Mammary epithelial cell (primary cell): ENCODE measurements around the gene RIF1.

ENCODE experiments used
- EZH2 ChIP-seq: IDR thresholded peaks from 2 replicates; pipeline ENCODE4 v1.6.1; 2012; ENCODE audit warnings: low read length, inconsistent platforms, borderline replicate concordance
- TF ChIP-seq, protein P1 (sequence below), 2 donors: IDR thresholded peaks in 1 of 2; conservative IDR thresholded peaks in 1 of 2; 2 replicates each; pipeline ENCODE4 v1.5.1; 2011 to 2012; ENCODE audit warnings: inconsistent platforms in 2 of 2, low read length in 2 of 2, mild to moderate bottlenecking in 2 of 2, control low read depth in 1 of 2, low read depth in 1 of 2; ENCODE audit not compliant: insufficient read depth in 1 of 2; ENCODE audit errors: extremely low read depth in 1 of 2

DNA sequence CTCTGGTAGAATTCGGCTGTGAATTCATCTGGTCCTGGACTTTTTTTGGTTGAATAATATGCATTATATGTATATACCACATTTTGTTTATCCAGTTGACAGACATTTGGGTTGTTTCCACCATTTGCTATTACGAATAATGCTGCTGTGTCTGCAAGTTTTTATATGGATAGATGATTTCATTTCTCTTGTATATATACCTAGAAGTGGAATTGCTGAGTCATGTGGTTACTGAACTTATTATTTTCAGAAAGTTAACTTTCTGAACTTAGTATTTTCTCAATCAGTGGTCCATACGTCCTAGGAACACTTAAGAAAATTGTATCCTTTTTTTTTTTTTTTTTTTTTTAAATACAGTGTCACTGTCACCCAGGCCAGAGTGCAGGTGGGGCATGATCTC is 63.3 kb downstream of the RIF1 start:
- TF ChIP-seq, protein P1, sequence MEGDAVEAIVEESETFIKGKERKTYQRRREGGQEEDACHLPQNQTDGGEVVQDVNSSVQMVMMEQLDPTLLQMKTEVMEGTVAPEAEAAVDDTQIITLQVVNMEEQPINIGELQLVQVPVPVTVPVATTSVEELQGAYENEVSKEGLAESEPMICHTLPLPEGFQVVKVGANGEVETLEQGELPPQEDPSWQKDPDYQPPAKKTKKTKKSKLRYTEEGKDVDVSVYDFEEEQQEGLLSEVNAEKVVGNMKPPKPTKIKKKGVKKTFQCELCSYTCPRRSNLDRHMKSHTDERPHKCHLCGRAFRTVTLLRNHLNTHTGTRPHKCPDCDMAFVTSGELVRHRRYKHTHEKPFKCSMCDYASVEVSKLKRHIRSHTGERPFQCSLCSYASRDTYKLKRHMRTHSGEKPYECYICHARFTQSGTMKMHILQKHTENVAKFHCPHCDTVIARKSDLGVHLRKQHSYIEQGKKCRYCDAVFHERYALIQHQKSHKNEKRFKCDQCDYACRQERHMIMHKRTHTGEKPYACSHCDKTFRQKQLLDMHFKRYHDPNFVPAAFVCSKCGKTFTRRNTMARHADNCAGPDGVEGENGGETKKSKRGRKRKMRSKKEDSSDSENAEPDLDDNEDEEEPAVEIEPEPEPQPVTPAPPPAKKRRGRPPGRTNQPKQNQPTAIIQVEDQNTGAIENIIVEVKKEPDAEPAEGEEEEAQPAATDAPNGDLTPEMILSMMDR (conservative IDR thresholded peaks at IDR 0.05 in 1 of 2, IDR thresholded peaks at IDR 0.05 in 1 of 2; ENCODE audit: extremely low read depth in 1 of 2, insufficient read depth in 1 of 2, low read depth in 1 of 2, low read length in 2 of 2), result no peak
- TF ChIP-seq EZH2, result no peak
